ENCODE data around the gene TLE3.

TLE3 gene

GRCh38 chr15:70068783-70069565 is 28.7 kb downstream of the TLE3 start:
- H3K4me3 ChIP-seq (replicated peaks in 1 of 2; ENCODE audit: low read depth in 2 of 2, low read length in 2 of 2), result no peak overlapping the region
- TF ChIP-seq, protein P1, sequence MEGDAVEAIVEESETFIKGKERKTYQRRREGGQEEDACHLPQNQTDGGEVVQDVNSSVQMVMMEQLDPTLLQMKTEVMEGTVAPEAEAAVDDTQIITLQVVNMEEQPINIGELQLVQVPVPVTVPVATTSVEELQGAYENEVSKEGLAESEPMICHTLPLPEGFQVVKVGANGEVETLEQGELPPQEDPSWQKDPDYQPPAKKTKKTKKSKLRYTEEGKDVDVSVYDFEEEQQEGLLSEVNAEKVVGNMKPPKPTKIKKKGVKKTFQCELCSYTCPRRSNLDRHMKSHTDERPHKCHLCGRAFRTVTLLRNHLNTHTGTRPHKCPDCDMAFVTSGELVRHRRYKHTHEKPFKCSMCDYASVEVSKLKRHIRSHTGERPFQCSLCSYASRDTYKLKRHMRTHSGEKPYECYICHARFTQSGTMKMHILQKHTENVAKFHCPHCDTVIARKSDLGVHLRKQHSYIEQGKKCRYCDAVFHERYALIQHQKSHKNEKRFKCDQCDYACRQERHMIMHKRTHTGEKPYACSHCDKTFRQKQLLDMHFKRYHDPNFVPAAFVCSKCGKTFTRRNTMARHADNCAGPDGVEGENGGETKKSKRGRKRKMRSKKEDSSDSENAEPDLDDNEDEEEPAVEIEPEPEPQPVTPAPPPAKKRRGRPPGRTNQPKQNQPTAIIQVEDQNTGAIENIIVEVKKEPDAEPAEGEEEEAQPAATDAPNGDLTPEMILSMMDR (IDR thresholded peaks at IDR 0.05; ENCODE audit: low read depth, low read length), result no peak
- DNase-seq (ENCODE audit: low read depth in 2 of 2), result no peak

DNA sequence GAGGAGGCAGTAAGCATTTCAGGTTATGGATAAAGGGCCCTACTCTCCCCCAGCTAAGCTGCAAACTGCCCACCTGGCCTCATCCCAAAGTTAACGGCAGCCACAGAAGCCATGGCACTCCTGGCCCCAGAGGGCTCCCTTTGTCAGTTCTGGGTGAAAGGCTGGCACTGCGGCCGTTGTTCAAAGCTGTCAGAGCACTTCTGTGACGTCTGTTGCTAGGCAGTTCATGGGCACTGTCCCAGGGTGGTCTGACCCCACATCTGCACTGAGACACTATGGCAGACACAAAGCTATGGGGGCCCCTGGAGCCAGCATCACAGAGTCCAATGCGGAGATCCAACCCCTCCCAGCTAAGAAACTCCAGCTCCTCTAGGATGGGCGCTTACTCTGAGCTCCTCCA is 30.0 kb downstream of the TLE3 start:
- DNase-seq (ENCODE audit: low read depth in 2 of 2), result no peak
- no peak overlapping the region for H3K4me3 ChIP-seq (replicated peaks in 1 of 2; ENCODE audit: low read depth in 2 of 2, low read length in 2 of 2)
- TF ChIP-seq, protein P1 (IDR thresholded peaks at IDR 0.05; ENCODE audit: low read depth, low read length), result no peak

DNA sequence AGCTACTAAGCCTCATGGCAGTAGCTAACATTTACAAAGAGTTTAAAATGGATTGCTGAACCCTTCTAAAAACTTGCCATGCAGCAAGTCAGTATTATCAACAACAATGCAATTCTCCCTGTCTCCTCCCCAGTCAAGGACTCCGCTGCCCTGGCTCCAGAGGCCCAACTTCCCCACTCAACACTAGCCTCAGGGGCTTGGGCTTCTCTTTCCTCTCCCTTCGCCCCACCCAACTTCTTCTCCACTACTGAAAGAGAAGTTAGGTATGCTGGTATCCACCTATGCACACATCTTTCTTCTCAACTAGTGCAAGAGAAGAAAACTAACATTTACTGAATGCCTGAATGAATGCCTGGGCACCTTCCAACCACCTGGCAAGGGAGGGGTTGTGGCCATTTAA is 30.7 kb downstream of the TLE3 start:
- TF ChIP-seq, protein P1 (IDR thresholded peaks at IDR 0.05; ENCODE audit: low read depth, low read length), result no peak
- DNase-seq (ENCODE audit: low read depth in 2 of 2), result no peak
- no peak overlapping the region for H3K4me3 ChIP-seq (replicated peaks in 1 of 2; ENCODE audit: low read depth in 2 of 2, low read length in 2 of 2)

DNA sequence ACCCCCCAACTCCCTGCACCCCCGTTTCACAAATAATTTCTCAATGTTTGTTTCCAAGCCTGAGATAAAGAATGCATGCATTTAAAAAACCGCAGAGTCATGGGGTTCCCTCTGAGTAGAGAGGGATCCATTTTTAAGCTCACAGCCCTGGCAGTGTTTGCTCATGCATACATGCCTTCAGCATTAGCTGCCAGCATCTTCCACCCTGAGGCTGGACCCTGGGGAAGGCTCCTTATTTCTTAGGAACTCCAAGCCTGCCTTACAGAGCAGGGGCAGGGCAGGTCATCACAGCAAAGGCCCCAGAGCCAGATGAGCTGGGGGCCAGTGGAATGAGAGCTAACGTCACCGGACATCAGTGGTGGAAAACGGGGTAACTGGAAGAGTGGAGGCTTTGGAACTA is 31.3 kb downstream of the TLE3 start:
- no peak overlapping the region for H3K4me3 ChIP-seq (replicated peaks in 1 of 2; ENCODE audit: low read depth in 2 of 2, low read length in 2 of 2)
- peak; percentile 14 to 30 for DNase-seq (ENCODE audit: low read depth in 2 of 2)
- TF ChIP-seq, protein P1 (IDR thresholded peaks at IDR 0.05; ENCODE audit: low read depth, low read length), result no peak

DNA sequence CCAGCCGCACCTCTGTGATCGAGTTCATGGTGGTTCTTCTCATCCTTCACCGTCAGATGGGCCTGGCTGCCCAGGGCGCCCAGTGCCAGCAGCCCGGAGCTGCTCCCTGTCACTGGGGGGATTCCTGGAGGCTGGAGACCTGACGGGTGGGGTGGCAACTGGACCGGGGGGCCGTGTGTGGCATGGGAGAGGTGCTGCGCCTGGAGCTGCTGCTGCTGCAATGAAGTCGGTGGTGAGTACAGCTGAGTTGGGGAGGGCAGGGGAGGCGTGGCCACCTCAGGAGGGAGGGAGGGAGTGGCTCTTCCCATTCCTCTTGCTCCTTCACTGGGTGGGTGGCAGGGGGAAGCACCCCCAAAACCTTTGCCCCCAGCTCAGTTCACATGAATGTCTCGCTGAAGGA is 31.7 kb downstream of the TLE3 start:
- TF ChIP-seq, protein P1 (IDR thresholded peaks at IDR 0.05; ENCODE audit: low read depth, low read length), result no peak
- H3K4me3 ChIP-seq (replicated peaks in 1 of 2; ENCODE audit: low read depth in 2 of 2, low read length in 2 of 2), result no peak overlapping the region
- no peak for DNase-seq (ENCODE audit: low read depth in 2 of 2)

- H3K4me3 ChIP-seq (replicated peaks in 1 of 2; ENCODE audit: low read depth in 2 of 2, low read length in 2 of 2), result no peak overlapping the region
- no peak for DNase-seq (ENCODE audit: low read depth in 2 of 2)
- TF ChIP-seq, protein P1 (IDR thresholded peaks at IDR 0.05; ENCODE audit: low read depth, low read length), result no peak
Observed at GRCh38 chr15:70065006-70065722, 32.6 kb downstream of the TLE3 start.

Data from cardiac fibroblast (primary cell).